ENCODE results near the gene ZC3H12D. TPM values are rescaled to one million over a fixed set of nuclear protein-coding genes. Genes with fewer than 3 reads are reported as not detected.

ZC3H12D gene
- total RNA-seq, 1 donor from 2014 or later = 0.25 TPM

DNA sequence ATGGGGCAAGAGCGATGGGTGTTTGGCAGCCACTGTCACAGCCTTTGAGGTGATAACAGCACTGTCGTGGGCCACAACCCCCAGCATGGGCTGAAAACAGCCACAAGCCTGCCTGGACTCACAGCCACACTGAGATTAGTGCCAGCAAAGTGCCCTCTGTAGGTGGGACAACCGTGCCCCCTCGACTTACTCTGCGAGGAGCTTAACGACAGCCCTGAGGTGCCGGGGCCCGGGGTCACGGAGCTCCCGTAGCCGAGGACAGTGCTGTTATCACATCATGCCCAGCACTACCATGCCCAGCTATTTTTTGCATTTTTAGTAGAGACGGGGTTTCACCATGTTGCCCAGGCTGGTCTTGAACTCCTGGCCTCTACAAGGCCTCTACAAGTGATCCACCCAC, 48.2 kb downstream of the ZC3H12D start:
- TF ChIP-seq, protein P1, sequence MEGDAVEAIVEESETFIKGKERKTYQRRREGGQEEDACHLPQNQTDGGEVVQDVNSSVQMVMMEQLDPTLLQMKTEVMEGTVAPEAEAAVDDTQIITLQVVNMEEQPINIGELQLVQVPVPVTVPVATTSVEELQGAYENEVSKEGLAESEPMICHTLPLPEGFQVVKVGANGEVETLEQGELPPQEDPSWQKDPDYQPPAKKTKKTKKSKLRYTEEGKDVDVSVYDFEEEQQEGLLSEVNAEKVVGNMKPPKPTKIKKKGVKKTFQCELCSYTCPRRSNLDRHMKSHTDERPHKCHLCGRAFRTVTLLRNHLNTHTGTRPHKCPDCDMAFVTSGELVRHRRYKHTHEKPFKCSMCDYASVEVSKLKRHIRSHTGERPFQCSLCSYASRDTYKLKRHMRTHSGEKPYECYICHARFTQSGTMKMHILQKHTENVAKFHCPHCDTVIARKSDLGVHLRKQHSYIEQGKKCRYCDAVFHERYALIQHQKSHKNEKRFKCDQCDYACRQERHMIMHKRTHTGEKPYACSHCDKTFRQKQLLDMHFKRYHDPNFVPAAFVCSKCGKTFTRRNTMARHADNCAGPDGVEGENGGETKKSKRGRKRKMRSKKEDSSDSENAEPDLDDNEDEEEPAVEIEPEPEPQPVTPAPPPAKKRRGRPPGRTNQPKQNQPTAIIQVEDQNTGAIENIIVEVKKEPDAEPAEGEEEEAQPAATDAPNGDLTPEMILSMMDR (IDR thresholded peaks at IDR 0.05; ENCODE audit: borderline replicate concordance) = no peak
- no peaks in the 10 kb centered on the region for H3K9me3 ChIP-seq (replicated peaks)
- H3K27ac ChIP-seq (replicated peaks) = no peak overlapping the region
- H3K27me3 ChIP-seq (ENCODE audit: low read depth) = peaks cover 19% of the 10 kb centered on the region
- DNase-seq = no peak
- H3K4me1 ChIP-seq = peaks cover 3% of the 10 kb centered on the region
- H3K36me3 ChIP-seq = no peaks in the 10 kb centered on the region
- H3K4me3 ChIP-seq = no peak overlapping the region
- intact Hi-C loops (cut with micrococcal nuclease) = loop anchor here (5.0 kb wide), 1 partner anchor 409 kb away; no protein-coding TSS in a partner anchor

DNA sequence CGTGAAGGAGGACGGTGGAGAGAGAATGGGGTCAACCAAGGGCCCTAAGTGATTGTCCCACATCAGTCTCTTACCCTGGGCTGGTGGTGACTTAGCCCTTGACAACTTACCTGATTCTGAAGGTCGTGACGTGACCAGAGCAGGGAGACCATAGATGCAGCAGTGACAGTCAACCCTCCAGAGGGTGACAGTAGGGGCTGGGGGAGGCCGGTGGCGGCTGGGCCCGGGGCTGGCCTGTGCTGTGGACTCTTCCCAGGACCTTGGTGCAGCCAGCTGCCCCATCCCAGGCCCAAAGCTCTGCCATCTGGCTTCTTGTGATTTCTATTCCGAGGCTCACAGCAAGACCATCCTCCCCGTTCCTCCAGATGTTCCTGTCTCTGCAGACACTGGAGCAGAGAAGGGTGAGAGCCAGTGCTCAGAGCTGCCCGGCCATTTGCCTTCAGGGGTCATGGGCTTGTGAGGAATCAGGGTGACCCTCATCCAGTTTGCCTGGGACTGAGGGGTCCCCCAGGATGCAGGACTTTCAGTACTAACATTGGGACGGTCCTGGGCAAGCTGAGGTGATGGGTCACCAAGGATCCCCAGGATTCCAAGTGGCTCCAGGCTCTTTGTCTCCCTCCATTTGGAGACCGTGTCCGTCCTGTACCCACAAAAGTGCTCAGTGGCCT, 48.8 kb downstream of the ZC3H12D start:
- TF ChIP-seq, protein P1 (IDR thresholded peaks at IDR 0.05; ENCODE audit: borderline replicate concordance) = no peak
- H3K9me3 ChIP-seq (replicated peaks) = no peaks in the 10 kb centered on the region
- DNase-seq = no peak
- no peak overlapping the region for H3K27ac ChIP-seq (replicated peaks)
- H3K36me3 ChIP-seq = no peaks in the 10 kb centered on the region
- intact Hi-C loops (cut with micrococcal nuclease) = loop anchor here (5.0 kb wide), 1 partner anchor 409 kb away; no protein-coding TSS in a partner anchor
- H3K4me1 ChIP-seq = peaks cover 4% of the 10 kb centered on the region
- peaks cover 13% of the 10 kb centered on the region for H3K27me3 ChIP-seq (ENCODE audit: low read depth)
- H3K4me3 ChIP-seq = no peak overlapping the region

DNA sequence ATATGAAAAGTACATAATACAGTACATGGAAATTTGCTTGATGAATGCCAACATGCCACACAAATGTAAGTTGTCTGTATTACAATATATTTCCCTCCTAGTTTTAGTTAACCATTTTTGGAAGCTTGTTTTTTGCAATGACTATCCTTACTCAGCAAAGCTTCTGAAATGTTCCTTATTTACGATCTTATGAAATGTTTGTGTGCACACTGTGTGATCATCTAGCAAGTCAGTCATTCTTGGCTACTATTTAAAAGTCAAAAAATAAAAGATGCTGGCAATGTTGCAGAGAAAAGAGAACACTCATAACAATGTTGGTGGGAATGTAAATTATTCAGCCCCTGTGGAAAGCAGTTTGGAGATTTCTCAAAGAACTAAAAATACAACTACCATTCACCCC, 50.9 kb downstream of the ZC3H12D start:
- Histone ChIP-seq H3K4me3 (no peak overlapping the region), H3K4me1 (peaks cover 4% of the 10 kb centered on the region), H3K9me3 (replicated peaks) (no peaks in the 10 kb centered on the region), H3K27me3 (ENCODE audit: low read depth) (peaks cover 9% of the 10 kb centered on the region), H3K36me3 (no peaks in the 10 kb centered on the region), H3K27ac (replicated peaks) (no peak overlapping the region)
- DNase-seq = no peak
- TF ChIP-seq, protein P1 (IDR thresholded peaks at IDR 0.05; ENCODE audit: borderline replicate concordance) = no peak
- intact Hi-C loops (cut with micrococcal nuclease) = loop anchor here (5.0 kb wide), 1 partner anchor 352 kb away; no protein-coding TSS in a partner anchor

DNA sequence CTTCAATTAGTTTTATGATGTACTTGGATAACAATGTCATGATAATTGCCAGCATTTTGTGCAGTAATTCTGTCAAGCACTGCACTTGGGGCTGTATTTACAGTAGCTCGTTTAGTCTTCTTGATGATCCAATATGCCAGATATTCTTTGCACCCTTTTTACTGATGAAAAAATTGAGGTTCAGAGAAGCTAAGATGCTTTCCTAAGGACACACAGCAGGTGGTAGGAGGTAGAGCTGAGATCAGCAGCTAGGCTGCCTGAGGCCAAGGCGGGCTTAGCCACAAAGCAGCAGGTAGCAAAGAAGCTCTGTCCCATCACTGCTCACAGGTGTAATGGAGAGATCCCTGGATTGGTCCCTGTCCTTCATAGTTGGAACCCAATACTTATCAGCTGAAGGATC, 51.4 kb downstream of the ZC3H12D start:
- intact Hi-C loops (cut with micrococcal nuclease) = loop anchor here (5.0 kb wide), 1 partner anchor 351 kb away; no protein-coding TSS in a partner anchor
- TF ChIP-seq, protein P1 (IDR thresholded peaks at IDR 0.05; ENCODE audit: borderline replicate concordance) = no peak

DNA sequence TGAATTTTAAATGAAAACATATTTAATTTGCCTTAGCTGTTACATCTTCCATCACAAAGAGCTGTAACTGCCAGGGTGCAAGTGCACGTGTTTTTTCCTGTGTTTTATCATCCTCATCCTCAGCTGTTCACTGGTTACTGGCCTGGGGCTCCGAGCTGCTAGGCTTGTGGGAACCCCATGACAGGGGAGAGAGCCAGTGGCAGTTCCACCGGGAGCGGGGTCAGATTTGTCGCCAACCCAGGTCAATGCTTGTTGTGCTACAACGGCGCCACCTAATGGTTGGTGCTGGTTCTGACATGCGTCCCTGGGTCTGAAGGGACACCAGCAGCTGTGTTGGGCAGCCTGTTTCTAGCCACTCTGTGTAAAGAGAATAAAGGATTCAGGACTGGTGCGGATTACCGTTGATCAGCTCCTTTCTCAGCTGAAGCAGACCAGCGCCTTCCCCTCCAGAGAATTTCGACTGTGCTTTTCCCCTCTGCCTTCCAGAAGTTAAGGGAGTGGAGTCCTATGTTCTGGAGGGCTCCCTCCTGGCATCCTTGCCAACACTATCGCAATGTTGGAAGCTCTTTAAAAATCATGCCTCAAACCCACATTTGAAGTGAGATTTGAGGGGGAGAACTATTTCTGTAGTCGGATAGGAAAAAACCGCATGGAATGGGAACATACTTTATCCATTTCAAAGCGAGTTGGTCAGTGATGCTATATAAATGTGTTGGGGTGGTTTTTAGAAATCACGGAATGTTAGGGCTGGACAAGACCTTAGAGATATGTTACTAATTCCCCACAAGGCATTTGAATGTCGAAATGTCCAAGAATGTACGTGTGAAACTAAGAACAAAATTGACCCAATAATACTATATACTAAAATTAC, 52.7 kb downstream of the ZC3H12D start:
- intact Hi-C loops (cut with micrococcal nuclease) = loop anchor here (5.0 kb wide), 1 partner anchor 350 kb away; no protein-coding TSS in a partner anchor
- peak; percentile 89 for DNase-seq
- H3K36me3 ChIP-seq = no peaks in the 10 kb centered on the region
- H3K27ac ChIP-seq (replicated peaks) = no peak overlapping the region
- no peak overlapping the region for H3K4me3 ChIP-seq
- TF ChIP-seq, protein P1 (IDR thresholded peaks at IDR 0.05; ENCODE audit: borderline replicate concordance) = peak; percentile 98
- H3K4me1 ChIP-seq = peaks cover 4% of the 10 kb centered on the region
- no peaks in the 10 kb centered on the region for H3K9me3 ChIP-seq (replicated peaks)
- peaks cover 21% of the 10 kb centered on the region for H3K27me3 ChIP-seq (ENCODE audit: low read depth)

More for the DNA sequence above, 51.4 kb downstream of the ZC3H12D start:
- H3K36me3 ChIP-seq = no peaks in the 10 kb centered on the region
- H3K27ac ChIP-seq (replicated peaks) = no peak overlapping the region
- no peak for DNase-seq
- H3K4me3 ChIP-seq = no peak overlapping the region
- H3K27me3 ChIP-seq (ENCODE audit: low read depth) = peaks cover 13% of the 10 kb centered on the region
- no peaks in the 10 kb centered on the region for H3K9me3 ChIP-seq (replicated peaks)
- peaks cover 4% of the 10 kb centered on the region for H3K4me1 ChIP-seq

Measured in left ventricle myocardium inferior (tissue), 1 donor.